ENCODE data around the gene ORC3. TPM values are rescaled to one million over a fixed set of nuclear protein-coding genes. Genes with fewer than 3 reads are reported as not detected.

The ORC3 gene
- total and polyA plus RNA-seq, 9 donors: 20.2 to 29.1 (median 23.8) TPM

DNA sequence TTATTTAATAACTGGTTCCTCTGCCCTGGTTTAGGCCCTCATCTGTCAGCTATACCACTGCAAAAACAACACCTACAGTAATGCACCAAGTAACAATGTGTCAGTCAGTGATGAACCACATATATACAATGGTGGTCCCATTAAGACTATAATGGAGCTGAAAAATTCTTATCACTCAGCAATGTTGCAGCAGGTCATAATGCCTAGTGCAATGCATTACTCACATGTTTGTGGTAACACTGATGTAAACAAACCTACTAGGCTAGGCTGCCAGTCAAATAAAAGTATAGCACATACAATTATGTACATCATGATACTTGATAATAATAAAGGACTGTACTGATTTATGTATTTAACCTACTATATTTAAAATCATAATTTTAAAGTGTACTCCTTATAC lies 31.5 kb upstream of the ORC3 start:
- Histone ChIP-seq H3K4me1 (ENCODE audit: control insufficient read depth, insufficient read depth, low read length) (no peaks in the 10 kb centered on the region), H3K9me3 (replicated peaks; ENCODE audit: control insufficient read depth, low read depth, low read length) (no peaks in the 10 kb centered on the region), H3K27ac (ENCODE audit: low read length) (no peak overlapping the region), H3K4me3 (ENCODE audit: low read length) (no peak overlapping the region), H3K27me3 (ENCODE audit: control insufficient read depth, insufficient read depth, low read length) (no peaks in the 10 kb centered on the region), H3K36me3 (ENCODE audit: control insufficient read depth, insufficient read depth, low read length) (peaks cover 19% of the 10 kb centered on the region)
- no peak for DNase-seq

- H3K36me3 ChIP-seq (ENCODE audit: control insufficient read depth, insufficient read depth, low read length): peaks cover 14% of the 10 kb centered on the region
- no CpG with 5 or more reads among the region's 1 CpG for WGBS (ENCODE audit: insufficient coverage)
Measured at GRCh38 chr6:87561017-87561416, 28.9 kb upstream of the ORC3 start.

GRCh38 chr6:87572021-87572420 lies 17.9 kb upstream of the ORC3 start:
- no peak for DNase-seq
- H3K27ac ChIP-seq (ENCODE audit: low read length): no peak overlapping the region
- peaks cover 5% of the 10 kb centered on the region for H3K36me3 ChIP-seq (ENCODE audit: control insufficient read depth, insufficient read depth, low read length)
- H3K9me3 ChIP-seq (replicated peaks; ENCODE audit: control insufficient read depth, low read depth, low read length): no peaks in the 10 kb centered on the region
- no CpG with 5 or more reads among the region's 4 CpGs for WGBS (ENCODE audit: insufficient coverage)
- H3K27me3 ChIP-seq (ENCODE audit: control insufficient read depth, insufficient read depth, low read length): no peaks in the 10 kb centered on the region
- H3K4me3 ChIP-seq (ENCODE audit: low read length): no peak overlapping the region
- H3K4me1 ChIP-seq (ENCODE audit: control insufficient read depth, insufficient read depth, low read length): no peaks in the 10 kb centered on the region

More at GRCh38 chr6:87561017-87561416, 28.9 kb upstream of the ORC3 start:
- H3K4me3 ChIP-seq (ENCODE audit: low read length): no peak overlapping the region
- no peaks in the 10 kb centered on the region for H3K27me3 ChIP-seq (ENCODE audit: control insufficient read depth, insufficient read depth, low read length)
- no peaks in the 10 kb centered on the region for H3K4me1 ChIP-seq (ENCODE audit: control insufficient read depth, insufficient read depth, low read length)
- DNase-seq: no peak
- H3K9me3 ChIP-seq (replicated peaks; ENCODE audit: control insufficient read depth, low read depth, low read length): no peaks in the 10 kb centered on the region
- H3K27ac ChIP-seq (ENCODE audit: low read length): no peak overlapping the region

DNA sequence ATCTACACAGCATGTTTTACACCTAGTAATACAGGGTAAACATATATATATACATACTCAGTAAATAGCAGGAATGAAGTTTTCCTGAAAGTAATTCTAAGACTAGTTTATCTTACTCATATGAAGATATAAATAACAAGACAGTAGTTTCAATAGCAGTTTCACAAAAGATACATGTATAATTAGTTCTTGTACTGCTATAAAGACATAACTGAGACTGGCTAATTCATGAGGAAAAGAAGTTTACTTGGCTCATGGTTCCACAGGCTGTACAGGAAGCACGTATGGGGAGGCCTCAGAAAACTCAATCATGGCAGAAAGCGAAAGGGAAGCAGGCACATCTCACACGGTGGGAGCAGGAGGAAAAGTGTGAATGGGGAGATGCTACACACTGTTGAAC lies 17.1 kb upstream of the ORC3 start:
- H3K9me3 ChIP-seq (replicated peaks; ENCODE audit: control insufficient read depth, low read depth, low read length): no peaks in the 10 kb centered on the region
- H3K36me3 ChIP-seq (ENCODE audit: control insufficient read depth, insufficient read depth, low read length): peaks cover 5% of the 10 kb centered on the region
- H3K27me3 ChIP-seq (ENCODE audit: control insufficient read depth, insufficient read depth, low read length): no peaks in the 10 kb centered on the region
- H3K4me3 ChIP-seq (ENCODE audit: low read length): no peak overlapping the region
- no peak overlapping the region for H3K27ac ChIP-seq (ENCODE audit: low read length)
- DNase-seq: no peak
- no peaks in the 10 kb centered on the region for H3K4me1 ChIP-seq (ENCODE audit: control insufficient read depth, insufficient read depth, low read length)
- WGBS (ENCODE audit: insufficient coverage): 83% methylated on average over 1 of the region's 3 CpGs

DNA sequence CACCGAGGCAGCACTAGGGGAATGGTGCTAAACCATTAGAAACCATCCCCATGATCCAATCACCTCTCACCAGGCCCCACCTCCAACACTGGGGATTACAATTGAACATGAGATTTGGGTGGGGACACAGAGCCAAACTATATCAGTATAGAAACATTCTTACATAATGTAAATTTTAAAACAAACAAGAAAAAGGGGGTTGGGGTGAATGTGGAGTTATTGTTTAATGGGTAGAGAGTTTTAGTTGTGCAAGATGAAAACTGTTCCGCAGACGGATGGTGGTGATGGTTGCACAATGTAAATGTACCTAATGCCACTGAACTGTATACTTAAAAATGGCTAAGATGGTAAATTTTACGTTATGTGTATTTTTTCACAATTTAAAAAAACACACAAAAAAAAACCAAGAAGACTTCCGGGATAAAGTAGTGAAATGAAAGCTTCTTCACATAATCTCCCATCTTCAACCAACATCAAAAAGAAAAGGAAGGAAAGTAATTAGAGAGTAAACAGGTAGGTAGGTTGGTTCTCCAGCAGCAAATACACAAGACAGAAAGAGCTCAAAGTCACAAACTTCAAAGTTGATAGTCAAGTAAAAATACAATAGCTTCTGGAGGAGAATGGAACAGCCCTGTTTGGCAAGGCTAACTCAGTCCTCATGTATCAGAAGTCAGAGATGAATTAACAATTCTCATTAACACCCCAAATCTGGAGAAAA lies 16.5 kb upstream of the ORC3 start:
- Histone ChIP-seq H3K36me3 (ENCODE audit: control insufficient read depth, insufficient read depth, low read length) (peaks cover 2% of the 10 kb centered on the region), H3K27me3 (ENCODE audit: control insufficient read depth, insufficient read depth, low read length) (no peaks in the 10 kb centered on the region), H3K4me1 (ENCODE audit: control insufficient read depth, insufficient read depth, low read length) (no peaks in the 10 kb centered on the region), H3K4me3 (ENCODE audit: low read length) (no peak overlapping the region), H3K9me3 (replicated peaks; ENCODE audit: control insufficient read depth, low read depth, low read length) (no peaks in the 10 kb centered on the region), H3K27ac (ENCODE audit: low read length) (no peak overlapping the region)
- no peak for DNase-seq
- WGBS (ENCODE audit: insufficient coverage): no CpG with 5 or more reads among the region's 5 CpGs

- H3K9me3 ChIP-seq (replicated peaks; ENCODE audit: control insufficient read depth, low read depth, low read length): no peaks in the 10 kb centered on the region
- no CpG with 5 or more reads among the region's 2 CpGs for WGBS (ENCODE audit: insufficient coverage)
- no peaks in the 10 kb centered on the region for H3K4me1 ChIP-seq (ENCODE audit: control insufficient read depth, insufficient read depth, low read length)
- no peaks in the 10 kb centered on the region for H3K27me3 ChIP-seq (ENCODE audit: control insufficient read depth, insufficient read depth, low read length)
- H3K36me3 ChIP-seq (ENCODE audit: control insufficient read depth, insufficient read depth, low read length): peaks cover 4% of the 10 kb centered on the region
- H3K4me3 ChIP-seq (ENCODE audit: low read length): no peak overlapping the region
- DNase-seq: no peak
- no peak overlapping the region for H3K27ac ChIP-seq (ENCODE audit: low read length)
Measured at GRCh38 chr6:87574237-87574804, 15.6 kb upstream of the ORC3 start.

- Histone ChIP-seq H3K4me1 (ENCODE audit: control insufficient read depth, insufficient read depth, low read length) (no peaks in the 10 kb centered on the region), H3K27ac (ENCODE audit: low read length) (no peak overlapping the region), H3K36me3 (ENCODE audit: control insufficient read depth, insufficient read depth, low read length) (peaks cover 9% of the 10 kb centered on the region), H3K9me3 (replicated peaks; ENCODE audit: control insufficient read depth, low read depth, low read length) (no peaks in the 10 kb centered on the region), H3K4me3 (ENCODE audit: low read length) (no peak overlapping the region), H3K27me3 (ENCODE audit: control insufficient read depth, insufficient read depth, low read length) (no peaks in the 10 kb centered on the region)
- no peak for DNase-seq
- WGBS (ENCODE audit: insufficient coverage): no CpG with 5 or more reads among the region's 2 CpGs
Measured at GRCh38 chr6:87575423-87575822, 14.5 kb upstream of the ORC3 start.

GRCh38 chr6:87583822-87584221 lies 6.1 kb upstream of the ORC3 start:
- no peaks in the 10 kb centered on the region for H3K9me3 ChIP-seq (replicated peaks; ENCODE audit: control insufficient read depth, low read depth, low read length)
- peaks cover 18% of the 10 kb centered on the region for H3K36me3 ChIP-seq (ENCODE audit: control insufficient read depth, insufficient read depth, low read length)
- DNase-seq: no peak
- H3K27me3 ChIP-seq (ENCODE audit: control insufficient read depth, insufficient read depth, low read length): no peaks in the 10 kb centered on the region
- H3K4me3 ChIP-seq (ENCODE audit: low read length): no peak overlapping the region
- WGBS (ENCODE audit: insufficient coverage): no CpG with 5 or more reads among the region's 4 CpGs
- peaks cover 5% of the 10 kb centered on the region for H3K4me1 ChIP-seq (ENCODE audit: control insufficient read depth, insufficient read depth, low read length)
- H3K27ac ChIP-seq (ENCODE audit: low read length): no peak overlapping the region

- 99% methylated on average over 5 of the region's 8 CpGs for WGBS (ENCODE audit: insufficient coverage)
- H3K4me1 ChIP-seq (ENCODE audit: control insufficient read depth, insufficient read depth, low read length): peaks cover 13% of the 10 kb centered on the region
Measured at GRCh38 chr6:87586371-87587077, 3.4 kb upstream of the ORC3 start.

DNA sequence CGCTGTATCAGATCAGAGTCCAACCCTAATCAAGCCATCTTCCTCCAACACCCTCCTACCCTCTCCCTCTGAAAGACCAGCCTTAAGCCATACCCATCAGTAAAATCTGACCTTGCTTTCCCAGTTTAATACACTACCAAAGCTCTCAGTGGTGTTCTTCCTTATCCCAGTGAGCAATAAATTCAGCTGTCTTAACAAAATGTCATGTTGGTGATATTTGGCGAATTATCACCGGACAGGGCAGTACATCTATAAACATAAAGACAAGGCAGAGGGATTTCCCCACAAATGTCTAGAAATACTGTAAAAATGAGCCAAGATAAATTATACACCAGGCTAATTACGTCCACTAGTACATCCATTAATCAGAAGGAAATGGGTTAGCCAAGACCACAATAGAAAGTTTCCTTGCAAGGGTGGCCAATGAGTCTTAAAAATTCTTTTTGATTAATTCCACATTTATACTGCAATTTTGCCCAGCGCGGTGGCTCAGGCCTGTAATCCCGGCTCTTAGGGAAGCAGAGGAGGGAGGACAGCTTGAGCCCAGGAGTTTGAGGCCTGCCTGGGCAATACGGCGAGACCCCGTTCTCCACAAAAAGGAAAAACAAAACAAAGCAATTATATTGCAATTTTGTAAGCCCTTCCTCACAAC lies 1.1 kb upstream of the ORC3 start:
- H3K9me3 ChIP-seq (replicated peaks; ENCODE audit: control insufficient read depth, low read depth, low read length): no peaks in the 10 kb centered on the region
- WGBS (ENCODE audit: insufficient coverage): 100% methylated on average over 1 of the region's 10 CpGs
- H3K27ac ChIP-seq (ENCODE audit: low read length): peak overlapping the region; percentile 94
- H3K4me1 ChIP-seq (ENCODE audit: control insufficient read depth, insufficient read depth, low read length): peaks cover 13% of the 10 kb centered on the region
- no peaks in the 10 kb centered on the region for H3K27me3 ChIP-seq (ENCODE audit: control insufficient read depth, insufficient read depth, low read length)
- H3K4me3 ChIP-seq (ENCODE audit: low read length): peak overlapping the region; percentile 98
- peaks cover 5% of the 10 kb centered on the region for H3K36me3 ChIP-seq (ENCODE audit: control insufficient read depth, insufficient read depth, low read length)
- DNase-seq: peak; percentile 18

More at GRCh38 chr6:87586371-87587077, 3.4 kb upstream of the ORC3 start:
- Histone ChIP-seq H3K36me3 (ENCODE audit: control insufficient read depth, insufficient read depth, low read length) (peaks cover 7% of the 10 kb centered on the region), H3K9me3 (replicated peaks; ENCODE audit: control insufficient read depth, low read depth, low read length) (no peaks in the 10 kb centered on the region), H3K27ac (ENCODE audit: low read length) (no peak overlapping the region), H3K4me3 (ENCODE audit: low read length) (no peak overlapping the region), H3K27me3 (ENCODE audit: control insufficient read depth, insufficient read depth, low read length) (no peaks in the 10 kb centered on the region)
- no peak for DNase-seq

Measured in muscle of leg (tissue), 11 donors.